Upper lobe of left lung (tissue), 6 donors: ENCODE results near the gene TOP3B. TPM values are rescaled to one million over a fixed set of nuclear protein-coding genes. Genes with fewer than 3 reads are reported as not detected.

Experiments
- ATAC-seq, 2 donors: fragments of 200-7000 bp; cut with Tn5 transposase; one replicate each; pipeline ENCODE4 v1.9.1; 2022; ENCODE audit warnings: mild to moderate bottlenecking in 2 of 2, moderate library complexity in 2 of 2; ENCODE audit not compliant: low FRiP score in 2 of 2
- DNase-seq, 2 donors: peaks; one replicate each; pipeline ENCODE4 v3.0.0-alpha.2; 2019 to 2020
- H3K27ac ChIP-seq, 4 donors: fragments of 200-600 bp; sonication (generic); one replicate each; pipeline ENCODE4 v1.5.1; 2016 to 2019
- H3K27me3 ChIP-seq, 4 donors: fragments of 200-600 bp; sonication (generic); one replicate each; pipeline ENCODE4 v1.5.1; 2017 to 2019
- H3K36me3 ChIP-seq, 4 donors: fragments of 200-600 bp; sonication (generic); one replicate each; pipeline ENCODE4 v1.5.1; 2016 to 2019
- H3K4me1 ChIP-seq, 4 donors: fragments of 200-600 bp; sonication (generic); one replicate each; pipeline ENCODE4 v1.5.1; 2018 to 2019
- H3K4me3 ChIP-seq, 4 donors: fragments of 200-600 bp; sonication (generic); one replicate each; pipeline ENCODE4 v1.5.1; 2017 to 2019; ENCODE audit warnings: mild to moderate bottlenecking in 2 of 4, moderate library complexity in 1 of 4
- H3K9me3 ChIP-seq, 4 donors: fragments of 200-600 bp; sonication (generic); one replicate each; pipeline ENCODE4 v1.5.1; 2018 to 2019
- EP300 ChIP-seq, 4 donors: sonication (generic); formaldehyde crosslinking; IDR thresholded peaks; one replicate each; pipeline ENCODE4 v1.5.1; 2017; ENCODE audit warnings: antibody characterized with exemption in 4 of 4, control low read depth in 2 of 4
- POLR2A ChIP-seq, 4 donors: fragments of 450-650 bp; IDR thresholded peaks; one replicate each; pipeline ENCODE4 v1.5.1; 2016 to 2017; ENCODE audit warnings: antibody characterized with exemption in 4 of 4, mild to moderate bottlenecking in 2 of 4
- POLR2AphosphoS5 ChIP-seq, 2 donors: sonication (generic); formaldehyde crosslinking; IDR thresholded peaks; one replicate each; pipeline ENCODE4 v1.5.1; 2017; ENCODE audit warnings: antibody characterized with exemption in 2 of 2
- WGBS, 2 donors: methylation state at CpG; one replicate each; pipeline ENCODE4 v1.1.5; 2017 to 2018; 5-methylcytosine and 5-hydroxymethylcytosine counted together
- total RNA-seq, 6 donors: library from RNA; depleted of rRNA in 4 of 6; stranded (reverse); fragments of >200 nt in 4 of 6; gene quantifications; one replicate each; pipeline versions ENCODE4 v1.1.0 to v1.2.1, GENCODE V29; 2016 to 2021
- TF ChIP-seq, protein P1 (sequence below), 6 experiments: fragments of 450-650 bp in 4 of 6; fragments of 200-600 bp in 2 of 6; sonication (generic) in 2 of 6; IDR thresholded peaks; one replicate each; pipeline ENCODE4 v1.5.1; 2016 to 2019; ENCODE audit warnings: antibody characterized with exemption in 6 of 6
- donor health status: DM: no; HTN: no; CAD: no; lungs with moderate emphysema.
- donor health status: DM: no; HTN: yes; CAD: no; lungs with severe emphysema.

The TOP3B gene
- total RNA-seq, 6 donors from 2014 or later: 22.5 to 111 (median 34.0) TPM

DNA sequence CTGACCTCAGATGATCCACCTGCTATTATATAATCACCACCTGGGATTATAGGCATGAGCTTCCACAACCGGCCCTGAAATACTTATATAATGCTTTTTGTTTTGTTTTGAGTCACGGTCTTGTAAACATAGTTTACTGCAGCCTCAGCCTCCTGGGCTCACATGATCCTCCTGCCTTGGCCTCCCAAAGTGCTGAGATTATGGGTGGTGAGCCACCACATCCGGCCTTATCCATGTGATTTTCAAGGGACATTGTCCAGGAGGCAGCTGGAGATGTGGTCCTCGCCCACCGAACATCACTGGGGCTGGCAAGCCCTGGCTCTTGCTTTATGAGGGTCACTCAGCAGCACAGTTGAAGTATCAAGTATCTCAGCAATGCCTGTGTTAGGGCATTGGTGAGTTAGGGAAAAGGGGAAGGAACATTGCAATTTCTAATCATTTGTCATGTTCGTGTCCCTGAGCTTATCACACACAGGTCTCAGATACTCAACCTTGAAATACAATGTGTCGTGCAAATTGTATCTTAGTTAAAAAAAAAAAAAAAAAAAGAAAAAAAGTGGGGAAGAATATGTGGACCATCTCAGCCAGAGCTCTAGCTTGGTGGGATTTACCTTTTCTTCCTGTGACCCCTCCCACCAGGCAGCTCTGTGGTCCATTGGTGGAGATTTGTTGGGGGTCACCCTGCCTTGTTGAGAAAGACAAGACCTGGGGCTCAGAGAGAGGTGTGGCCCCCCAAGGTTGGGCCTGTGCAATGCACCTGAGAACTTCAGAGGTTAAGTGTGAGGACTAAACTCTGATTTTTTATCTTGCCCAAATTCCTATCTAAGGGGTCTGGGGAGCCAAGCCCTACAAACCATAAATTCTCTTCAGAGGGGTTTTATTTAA lies 74.7 kb downstream of the TOP3B start:
- DNase-seq (no peak), ATAC-seq (no peak)
- H3K36me3 ChIP-seq: peaks cover 0 to 4% (median 0%) of the 10 kb centered on the region in 4 donors
- H3K4me1 ChIP-seq: no peaks in the 10 kb centered on the region
- H3K27ac ChIP-seq: no peak overlapping the region
- H3K4me3 ChIP-seq: no peak overlapping the region
- H3K27me3 ChIP-seq: no peaks in the 10 kb centered on the region
- WGBS, 2 donors: 92 to 93% methylated on average over 7 of the region's 7 CpGs
- H3K9me3 ChIP-seq: no peaks in the 10 kb centered on the region
- no peak for TF ChIP-seq POLR2A (IDR thresholded peaks at IDR 0.05)
- TF ChIP-seq, protein P1, sequence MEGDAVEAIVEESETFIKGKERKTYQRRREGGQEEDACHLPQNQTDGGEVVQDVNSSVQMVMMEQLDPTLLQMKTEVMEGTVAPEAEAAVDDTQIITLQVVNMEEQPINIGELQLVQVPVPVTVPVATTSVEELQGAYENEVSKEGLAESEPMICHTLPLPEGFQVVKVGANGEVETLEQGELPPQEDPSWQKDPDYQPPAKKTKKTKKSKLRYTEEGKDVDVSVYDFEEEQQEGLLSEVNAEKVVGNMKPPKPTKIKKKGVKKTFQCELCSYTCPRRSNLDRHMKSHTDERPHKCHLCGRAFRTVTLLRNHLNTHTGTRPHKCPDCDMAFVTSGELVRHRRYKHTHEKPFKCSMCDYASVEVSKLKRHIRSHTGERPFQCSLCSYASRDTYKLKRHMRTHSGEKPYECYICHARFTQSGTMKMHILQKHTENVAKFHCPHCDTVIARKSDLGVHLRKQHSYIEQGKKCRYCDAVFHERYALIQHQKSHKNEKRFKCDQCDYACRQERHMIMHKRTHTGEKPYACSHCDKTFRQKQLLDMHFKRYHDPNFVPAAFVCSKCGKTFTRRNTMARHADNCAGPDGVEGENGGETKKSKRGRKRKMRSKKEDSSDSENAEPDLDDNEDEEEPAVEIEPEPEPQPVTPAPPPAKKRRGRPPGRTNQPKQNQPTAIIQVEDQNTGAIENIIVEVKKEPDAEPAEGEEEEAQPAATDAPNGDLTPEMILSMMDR (IDR thresholded peaks at IDR 0.05): no peak
- TF ChIP-seq POLR2AphosphoS5 (IDR thresholded peaks at IDR 0.05): no peak
- no peak for TF ChIP-seq EP300 (IDR thresholded peaks at IDR 0.05)

Other genes starting within 250 kb of the TOP3B start
- 10 to 100 TPM in 1 of 6 donors, 1 to 10 TPM in 5; 4.4 to 11.6 (median 7.4) TPM for gene YPEL1, start 247.0 kb downstream of the TOP3B start, total RNA-seq
- 100 to 1,000 TPM in 2 of 6 donors, 10 to 100 TPM in 4; 50.2 to 180 (median 65.9) TPM for gene MAPK1, start 115.1 kb downstream of the TOP3B start, total RNA-seq
- 10 to 100 TPM; 21.0 to 85.3 (median 33.2) TPM for gene PPM1F, start 29.9 kb downstream of the TOP3B start, total RNA-seq